Measurements from ENCODE around the gene AUH. TPM values are rescaled to one million over a fixed set of nuclear protein-coding genes. Genes with fewer than 3 reads are reported as not detected.

The AUH gene
- total RNA-seq, 4 donors from 2014 or later = 10.6 to 25.4 (median 16.7) TPM

GRCh38 chr9:91308191-91308590 lies 53.5 kb downstream of the AUH start:
- Histone ChIP-seq H3K9me3 (no peaks in the 10 kb centered on the region), H3K27ac (no peak overlapping the region), H3K36me3 (peaks cover 0 to 5% (median 0%) of the 10 kb centered on the region in 3 donors), H3K27me3 (no peaks in the 10 kb centered on the region), H3K4me3 (no peak overlapping the region), H3K4me1 (peaks cover 4 to 28% (median 8%) of the 10 kb centered on the region in 3 donors)
- intact Hi-C loops (cut with DNase I) = no loop called here
- DNase-seq = no peak
- TF ChIP-seq POLR2A (IDR thresholded peaks at IDR 0.05) (no peak), CTCF (IDR thresholded peaks at IDR 0.05) (no peak)
- WGBS, 2 donors = 81 to 88% methylated on average over 2 of the region's 2 CpGs

- H3K4me3 ChIP-seq = no peak overlapping the region
- H3K27ac ChIP-seq = no peak overlapping the region
- H3K4me1 ChIP-seq = peaks cover 10 to 28% (median 10%) of the 10 kb centered on the region in 3 donors
- peaks cover 0 to 5% (median 0%) of the 10 kb centered on the region in 3 donors for H3K36me3 ChIP-seq
- no peak for DNase-seq
- H3K27me3 ChIP-seq = no peaks in the 10 kb centered on the region
- 91 to 94% methylated on average over 5 of the region's 5 CpGs for WGBS, 2 donors
- H3K9me3 ChIP-seq = no peaks in the 10 kb centered on the region
- TF ChIP-seq CTCF (IDR thresholded peaks at IDR 0.05) (no peak), POLR2A (IDR thresholded peaks at IDR 0.05) (no peak)
- intact Hi-C loops (cut with DNase I) = no loop called here
These were observed 54.4 kb downstream of the AUH start for GRCh38 chr9:91307279-91307678.

- WGBS, 2 donors = 90 to 100% methylated on average over 1 of the region's 1 CpG
- DNase-seq = no peak
- peaks cover 0 to 5% (median 0%) of the 10 kb centered on the region in 3 donors for H3K36me3 ChIP-seq
- no peak overlapping the region for H3K4me3 ChIP-seq
- intact Hi-C loops (cut with DNase I) = no loop called here
- TF ChIP-seq CTCF (IDR thresholded peaks at IDR 0.05) = no peak
- no peak for TF ChIP-seq POLR2A (IDR thresholded peaks at IDR 0.05)
- H3K27me3 ChIP-seq = no peaks in the 10 kb centered on the region
- H3K27ac ChIP-seq = no peak overlapping the region
- peaks cover 11 to 35% (median 20%) of the 10 kb centered on the region in 3 donors for H3K4me1 ChIP-seq
- H3K9me3 ChIP-seq = no peaks in the 10 kb centered on the region
These were observed 55.5 kb downstream of the AUH start for GRCh38 chr9:91306296-91306630.

GRCh38 chr9:91305596-91306295 lies 56.0 kb downstream of the AUH start:
- Histone ChIP-seq H3K9me3 (no peaks in the 10 kb centered on the region), H3K4me3 (no peak overlapping the region), H3K27me3 (no peaks in the 10 kb centered on the region), H3K27ac (no peak overlapping the region), H3K36me3 (peaks cover 0 to 5% (median 0%) of the 10 kb centered on the region in 3 donors), H3K4me1 (peaks cover 13 to 40% (median 25%) of the 10 kb centered on the region in 3 donors)
- DNase-seq = no peak
- TF ChIP-seq POLR2A (IDR thresholded peaks at IDR 0.05) (no peak), CTCF (IDR thresholded peaks at IDR 0.05) (no peak)
- 79 to 81% methylated on average over 7 to 8 of the region's 9 CpGs for WGBS, 2 donors
- intact Hi-C loops (cut with DNase I) = no loop called here

- Histone ChIP-seq H3K4me1 (peaks cover 18 to 56% (median 32%) of the 10 kb centered on the region in 3 donors), H3K36me3 (peaks cover 0 to 1% (median 0%) of the 10 kb centered on the region in 3 donors), H3K4me3 (no peak overlapping the region), H3K27ac (peak overlapping the region in 3 of 4 donors; percentile 78 to 87 (median 81)), H3K27me3 (no peaks in the 10 kb centered on the region), H3K9me3 (no peaks in the 10 kb centered on the region)
- 87% methylated on average over 2 of the region's 2 CpGs for WGBS, 2 donors
- intact Hi-C loops (cut with DNase I) = no loop called here
- TF ChIP-seq POLR2A (IDR thresholded peaks at IDR 0.05) (no peak), CTCF (IDR thresholded peaks at IDR 0.05) (no peak)
- no peak for DNase-seq
These were observed 57.8 kb downstream of the AUH start for GRCh38 chr9:91303741-91304415.

All from esophagus squamous epithelium (tissue), 5 donors.